Neural cell (in vitro differentiated cells): Measurements from ENCODE around the gene RASAL2. TPM values are rescaled to one million over a fixed set of nuclear protein-coding genes. Genes with fewer than 3 reads are reported as not detected.

ENCODE experiments used
- H2AFZ ChIP-seq: fragments of 200-600, 300-800 bp; sonication (generic), shearing (Covaris generic); 2 replicates; pipeline ENCODE4 v1.6.0; 2014; ENCODE audit warnings: low read depth, mild to moderate bottlenecking, antibody characterized with exemption, low read length, moderate library complexity
- H3F3A ChIP-seq: fragments of 200-600 bp; shearing (Covaris generic); 2 replicates; pipeline ENCODE4 v1.6.1; 2016; ENCODE audit warnings: mild to moderate bottlenecking, moderate library complexity, mixed read lengths, antibody characterized with exemption, low read length; ENCODE audit not compliant: insufficient read depth, poor library complexity, severe bottlenecking
- H3K27ac ChIP-seq: fragments of 200-600, 300-800 bp; sonication (generic), shearing (Covaris generic); 2 replicates; pipeline ENCODE4 v1.5.1; 2014; ENCODE audit warnings: mild to moderate bottlenecking, low read length, moderate library complexity
- H3K27me3 ChIP-seq: fragments of 300-800, 200-600 bp; sonication (generic), shearing (Covaris generic); 2 replicates; pipeline ENCODE4 v1.6.0; 2014; ENCODE audit warnings: mild to moderate bottlenecking, low read depth, low read length, moderate library complexity; ENCODE audit not compliant: insufficient read depth
- H3K36me3 ChIP-seq: fragments of 300-800, 200-600 bp; sonication (generic), shearing (Covaris generic); 2 replicates; pipeline ENCODE4 v1.5.1; 2014; ENCODE audit warnings: mild to moderate bottlenecking, antibody characterized with exemption, low read length, moderate library complexity; ENCODE audit not compliant: insufficient read depth
- H3K4me2 ChIP-seq: fragments of 300-800, 200-600 bp; sonication (generic), shearing (Covaris generic); 2 replicates; pipeline ENCODE4 v1.6.0; 2014; ENCODE audit warnings: mild to moderate bottlenecking, low read length
- H3K4me3 ChIP-seq: fragments of 300-800, 200-600 bp; sonication (generic), shearing (Covaris generic); 2 replicates; pipeline ENCODE4 v1.5.1; 2014; ENCODE audit warnings: mild to moderate bottlenecking, low read length, moderate library complexity
- H3K79me2 ChIP-seq: fragments of 200-600 bp; shearing (Covaris generic); replicated peaks from 2 replicates; pipeline ENCODE4 v1.6.0; 2014; ENCODE audit warnings: mild to moderate bottlenecking, low read length, moderate library complexity; ENCODE audit not compliant: insufficient read depth
- H3K9ac ChIP-seq: fragments of 300-800, 200-600 bp; sonication (generic), shearing (Covaris generic); 2 replicates; pipeline ENCODE4 v1.6.1; 2016; ENCODE audit warnings: mild to moderate bottlenecking, low read length, mixed read lengths
- H3K9me2 ChIP-seq: fragments of 200-600 bp; shearing (Covaris generic); 2 replicates; pipeline ENCODE4 v1.6.1; 2016; ENCODE audit warnings: mild to moderate bottlenecking, low read length, mixed read lengths; ENCODE audit not compliant: insufficient read depth
- H3K9me3 ChIP-seq: fragments of 200-600, 300-800 bp; sonication (generic), shearing (Covaris generic); 2 replicates; pipeline ENCODE4 v1.6.1; 2016; ENCODE audit warnings: mild to moderate bottlenecking, mixed run types, low read length, moderate library complexity, mixed read lengths
- H4K20me1 ChIP-seq: fragments of 200-600 bp; shearing (Covaris generic); 2 replicates; pipeline ENCODE4 v1.6.1; 2016; ENCODE audit warnings: mild to moderate bottlenecking, mixed run types; ENCODE audit not compliant: insufficient read depth
- EP300 ChIP-seq: fragments of 450-650 bp; conservative IDR thresholded peaks from 2 replicates; pipeline ENCODE4 v1.6.1; 2014; ENCODE audit warnings: antibody characterized with exemption, mild to moderate bottlenecking, moderate library complexity; ENCODE audit not compliant: poor library complexity, severe bottlenecking
- EZH2 ChIP-seq: fragments of 200-600, 300-800 bp; shearing (Covaris generic), sonication (generic); IDR thresholded peaks from 2 replicates; pipeline ENCODE4 v1.6.1; 2014; ENCODE audit warnings: antibody characterized with exemption, low read length, borderline replicate concordance, mild to moderate bottlenecking; ENCODE audit not compliant: insufficient read depth, poor library complexity, severe bottlenecking
- MXI1 ChIP-seq: fragments of 450-650 bp; conservative IDR thresholded peaks from 2 replicates; pipeline ENCODE4 v1.6.1; 2014; ENCODE audit warnings: antibody characterized with exemption, mild to moderate bottlenecking; ENCODE audit not compliant: poor library complexity, severe bottlenecking
- POLR2AphosphoS5 ChIP-seq: IDR thresholded peaks from 2 replicates; pipeline ENCODE4 v1.6.1; 2012
- RAD21 ChIP-seq: fragments of 450-650 bp; conservative IDR thresholded peaks from 2 replicates; pipeline ENCODE4 v1.6.1; 2014; ENCODE audit warnings: antibody characterized with exemption, mild to moderate bottlenecking, moderate library complexity
- SMC3 ChIP-seq: fragments of 450-650 bp; conservative IDR thresholded peaks from 2 replicates; pipeline ENCODE4 v1.6.1; 2014; ENCODE audit warnings: antibody characterized with exemption, mild to moderate bottlenecking, moderate library complexity; ENCODE audit not compliant: poor library complexity
- TAF1 ChIP-seq: IDR thresholded peaks from 2 replicates; pipeline ENCODE4 v1.6.1; 2012; ENCODE audit warnings: low read depth
- polyA plus RNA-seq: library from polyadenylated mRNA; depleted of rRNA; stranded (reverse); fragments of >200 nt; gene quantifications from 2 replicates; pipeline ENCODE4 v1.2.3, GENCODE V29; 2014
- TF ChIP-seq, protein P1 (sequence below): IDR thresholded peaks from 2 replicates; pipeline ENCODE4 v1.6.1; 2012; ENCODE audit warnings: borderline replicate concordance
- TF ChIP-seq, protein P2 (sequence below): fragments of 450-650 bp; IDR thresholded peaks from 2 replicates; pipeline ENCODE4 v1.5.1; 2014; ENCODE audit warnings: antibody characterized with exemption, mild to moderate bottlenecking, moderate library complexity; ENCODE audit not compliant: poor library complexity, severe bottlenecking

The RASAL2 gene
- polyA plus RNA-seq, 1 donor from 2014 or later, result 73.3 TPM

DNA sequence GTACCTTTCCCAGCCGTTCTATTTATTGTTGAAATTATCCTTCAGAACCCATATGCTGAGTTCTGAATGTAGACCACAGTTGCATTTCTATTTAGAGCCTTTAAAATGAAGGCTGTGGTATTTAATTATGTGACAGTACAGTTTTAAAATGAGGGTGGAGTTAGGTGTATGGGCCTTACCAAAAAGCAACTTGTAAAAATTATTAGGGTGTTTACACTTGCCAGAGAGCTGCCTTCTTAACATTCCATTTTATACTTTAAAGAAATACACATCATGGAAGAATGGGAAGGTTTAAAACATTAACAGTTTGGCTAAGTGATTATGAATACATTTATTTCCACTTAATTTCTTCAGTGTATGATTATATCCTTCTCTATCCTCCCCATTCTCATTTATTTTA, 75.7 kb downstream of the RASAL2 start:
- TF ChIP-seq POLR2AphosphoS5 (no peak), EP300 (no peak), MXI1 (no peak), SMC3 (no peak), TAF1 (no peak), RAD21 (no peak), EZH2 (no peak)
- TF ChIP-seq, protein P1, sequence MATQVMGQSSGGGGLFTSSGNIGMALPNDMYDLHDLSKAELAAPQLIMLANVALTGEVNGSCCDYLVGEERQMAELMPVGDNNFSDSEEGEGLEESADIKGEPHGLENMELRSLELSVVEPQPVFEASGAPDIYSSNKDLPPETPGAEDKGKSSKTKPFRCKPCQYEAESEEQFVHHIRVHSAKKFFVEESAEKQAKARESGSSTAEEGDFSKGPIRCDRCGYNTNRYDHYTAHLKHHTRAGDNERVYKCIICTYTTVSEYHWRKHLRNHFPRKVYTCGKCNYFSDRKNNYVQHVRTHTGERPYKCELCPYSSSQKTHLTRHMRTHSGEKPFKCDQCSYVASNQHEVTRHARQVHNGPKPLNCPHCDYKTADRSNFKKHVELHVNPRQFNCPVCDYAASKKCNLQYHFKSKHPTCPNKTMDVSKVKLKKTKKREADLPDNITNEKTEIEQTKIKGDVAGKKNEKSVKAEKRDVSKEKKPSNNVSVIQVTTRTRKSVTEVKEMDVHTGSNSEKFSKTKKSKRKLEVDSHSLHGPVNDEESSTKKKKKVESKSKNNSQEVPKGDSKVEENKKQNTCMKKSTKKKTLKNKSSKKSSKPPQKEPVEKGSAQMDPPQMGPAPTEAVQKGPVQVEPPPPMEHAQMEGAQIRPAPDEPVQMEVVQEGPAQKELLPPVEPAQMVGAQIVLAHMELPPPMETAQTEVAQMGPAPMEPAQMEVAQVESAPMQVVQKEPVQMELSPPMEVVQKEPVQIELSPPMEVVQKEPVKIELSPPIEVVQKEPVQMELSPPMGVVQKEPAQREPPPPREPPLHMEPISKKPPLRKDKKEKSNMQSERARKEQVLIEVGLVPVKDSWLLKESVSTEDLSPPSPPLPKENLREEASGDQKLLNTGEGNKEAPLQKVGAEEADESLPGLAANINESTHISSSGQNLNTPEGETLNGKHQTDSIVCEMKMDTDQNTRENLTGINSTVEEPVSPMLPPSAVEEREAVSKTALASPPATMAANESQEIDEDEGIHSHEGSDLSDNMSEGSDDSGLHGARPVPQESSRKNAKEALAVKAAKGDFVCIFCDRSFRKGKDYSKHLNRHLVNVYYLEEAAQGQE, result no peak
- TF ChIP-seq, protein P2, sequence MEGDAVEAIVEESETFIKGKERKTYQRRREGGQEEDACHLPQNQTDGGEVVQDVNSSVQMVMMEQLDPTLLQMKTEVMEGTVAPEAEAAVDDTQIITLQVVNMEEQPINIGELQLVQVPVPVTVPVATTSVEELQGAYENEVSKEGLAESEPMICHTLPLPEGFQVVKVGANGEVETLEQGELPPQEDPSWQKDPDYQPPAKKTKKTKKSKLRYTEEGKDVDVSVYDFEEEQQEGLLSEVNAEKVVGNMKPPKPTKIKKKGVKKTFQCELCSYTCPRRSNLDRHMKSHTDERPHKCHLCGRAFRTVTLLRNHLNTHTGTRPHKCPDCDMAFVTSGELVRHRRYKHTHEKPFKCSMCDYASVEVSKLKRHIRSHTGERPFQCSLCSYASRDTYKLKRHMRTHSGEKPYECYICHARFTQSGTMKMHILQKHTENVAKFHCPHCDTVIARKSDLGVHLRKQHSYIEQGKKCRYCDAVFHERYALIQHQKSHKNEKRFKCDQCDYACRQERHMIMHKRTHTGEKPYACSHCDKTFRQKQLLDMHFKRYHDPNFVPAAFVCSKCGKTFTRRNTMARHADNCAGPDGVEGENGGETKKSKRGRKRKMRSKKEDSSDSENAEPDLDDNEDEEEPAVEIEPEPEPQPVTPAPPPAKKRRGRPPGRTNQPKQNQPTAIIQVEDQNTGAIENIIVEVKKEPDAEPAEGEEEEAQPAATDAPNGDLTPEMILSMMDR, result no peak
- Histone ChIP-seq H3K27me3 (no peaks in the 10 kb centered on the region), H4K20me1 (no peaks in the 10 kb centered on the region), H3K36me3 (no peaks in the 10 kb centered on the region), H2AFZ (no peak overlapping the region), H3F3A (no peaks in the 10 kb centered on the region), H3K9me2 (no peaks in the 10 kb centered on the region), H3K4me3 (no peak overlapping the region), H3K79me2 (no peaks in the 10 kb centered on the region), H3K4me2 (no peak overlapping the region), H3K9me3 (no peaks in the 10 kb centered on the region), H3K27ac (no peak overlapping the region), H3K9ac (no peak overlapping the region)

DNA sequence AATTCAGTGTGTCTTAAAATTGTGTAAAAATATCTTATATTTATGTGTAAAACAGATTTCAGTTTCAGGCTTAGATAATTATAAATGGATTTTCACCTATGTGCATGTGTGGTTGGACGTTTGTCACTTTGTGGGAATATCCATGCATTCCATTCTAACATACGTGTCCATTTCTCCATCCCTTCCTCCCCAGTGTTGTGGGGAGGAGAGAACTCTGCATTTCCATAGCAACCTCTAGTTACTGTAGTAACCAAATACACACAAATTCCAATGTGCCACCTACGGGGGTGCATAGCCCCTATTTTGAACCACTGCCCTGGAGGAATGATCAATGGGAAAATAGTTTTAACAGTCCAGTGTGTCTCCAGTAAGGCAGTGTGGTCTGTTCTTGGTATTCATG, 79.0 kb downstream of the RASAL2 start:
- TF ChIP-seq, protein P2, result no peak
- no peak for TF ChIP-seq POLR2AphosphoS5
- no peak for TF ChIP-seq EZH2
- Histone ChIP-seq H3K4me2 (no peak overlapping the region), H3F3A (no peaks in the 10 kb centered on the region), H3K27me3 (no peaks in the 10 kb centered on the region), H3K27ac (no peak overlapping the region), H2AFZ (no peak overlapping the region), H3K4me3 (no peak overlapping the region), H3K36me3 (no peaks in the 10 kb centered on the region), H3K79me2 (peaks cover 12% of the 10 kb centered on the region), H3K9me2 (no peaks in the 10 kb centered on the region), H4K20me1 (no peaks in the 10 kb centered on the region), H3K9ac (no peak overlapping the region), H3K9me3 (no peaks in the 10 kb centered on the region)
